ENCODE results near the gene TARS3.

- TF ChIP-seq CTCF (IDR thresholded peaks at IDR 0.05): no peak
- TF ChIP-seq POLR2A (IDR thresholded peaks at IDR 0.05): no peak
Observed at GRCh38 chr15:101694261-101694660, 30.0 kb downstream of the TARS3 start.

All from heart left ventricle (tissue), 13 donors.